Endometrial microvascular endothelial cells (primary cell): ENCODE data around the gene TLN1. TPM values are rescaled to one million over a fixed set of nuclear protein-coding genes. Genes with fewer than 3 reads are reported as not detected.

Experiments
- in situ Hi-C: cut with HindIII; loops from 2 replicates; pipeline ENCODE4 v1.10.0; 2017; ENCODE audit warnings: low sequenced_read_pairs, low pct_unique_long_range_greater_than_20kb; ENCODE audit errors: inconsistent ontology term
- total RNA-seq: library from RNA; depleted of rRNA; stranded (reverse); fragments of >200 nt; gene quantifications from one replicate; pipeline ENCODE4 v1.2.3, GENCODE V29; 2015; ENCODE audit errors: inconsistent ontology term

TLN1 gene
- total RNA-seq, 1 donor from 2014 or later, result 358 TPM

DNA sequence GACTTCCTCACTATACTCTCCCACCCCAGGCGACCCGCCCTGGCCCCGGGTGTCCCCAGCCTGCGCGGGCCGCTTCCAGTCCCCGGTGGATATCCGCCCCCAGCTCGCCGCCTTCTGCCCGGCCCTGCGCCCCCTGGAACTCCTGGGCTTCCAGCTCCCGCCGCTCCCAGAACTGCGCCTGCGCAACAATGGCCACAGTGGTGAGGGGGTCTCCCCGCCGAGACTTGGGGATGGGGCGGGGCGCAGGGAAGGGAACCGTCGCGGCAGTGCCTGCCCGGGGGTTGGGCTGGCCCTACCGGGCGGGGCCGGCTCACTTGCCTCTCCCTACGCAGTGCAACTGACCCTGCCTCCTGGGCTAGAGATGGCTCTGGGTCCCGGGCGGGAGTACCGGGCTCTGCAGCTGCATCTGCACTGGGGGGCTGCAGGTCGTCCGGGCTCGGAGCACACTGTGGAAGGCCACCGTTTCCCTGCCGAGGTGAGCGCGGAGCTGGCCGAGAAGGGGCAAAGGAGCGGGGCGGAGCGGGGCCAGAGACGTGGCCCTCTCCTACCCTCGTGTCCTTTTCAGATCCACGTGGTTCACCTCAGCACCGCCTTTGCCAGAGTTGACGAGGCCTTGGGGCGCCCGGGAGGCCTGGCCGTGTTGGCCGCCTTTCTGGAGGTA is 56.1 kb downstream of the TLN1 start:
- in situ Hi-C loops, result no loop called here

DNA sequence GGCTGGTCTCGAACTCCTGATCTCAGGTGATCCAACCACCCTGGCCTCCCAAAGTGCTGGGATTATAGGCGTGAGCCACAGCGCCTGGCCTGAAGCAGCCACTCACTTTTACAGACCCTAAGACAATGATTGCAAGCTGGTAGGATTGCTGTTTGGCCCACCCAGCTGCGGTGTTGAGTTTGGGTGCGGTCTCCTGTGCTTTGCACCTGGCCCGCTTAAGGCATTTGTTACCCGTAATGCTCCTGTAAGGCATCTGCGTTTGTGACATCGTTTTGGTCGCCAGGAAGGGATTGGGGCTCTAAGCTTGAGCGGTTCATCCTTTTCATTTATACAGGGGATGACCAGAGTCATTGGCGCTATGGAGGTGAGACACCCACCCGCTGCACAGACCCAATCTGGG is 56.8 kb downstream of the TLN1 start:
- in situ Hi-C loops, result no loop called here

DNA sequence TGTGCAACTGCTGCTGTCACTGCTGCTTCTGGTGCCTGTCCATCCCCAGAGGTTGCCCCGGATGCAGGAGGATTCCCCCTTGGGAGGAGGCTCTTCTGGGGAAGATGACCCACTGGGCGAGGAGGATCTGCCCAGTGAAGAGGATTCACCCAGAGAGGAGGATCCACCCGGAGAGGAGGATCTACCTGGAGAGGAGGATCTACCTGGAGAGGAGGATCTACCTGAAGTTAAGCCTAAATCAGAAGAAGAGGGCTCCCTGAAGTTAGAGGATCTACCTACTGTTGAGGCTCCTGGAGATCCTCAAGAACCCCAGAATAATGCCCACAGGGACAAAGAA is 58.0 kb downstream of the TLN1 start:
- in situ Hi-C loops, result no loop called here

DNA sequence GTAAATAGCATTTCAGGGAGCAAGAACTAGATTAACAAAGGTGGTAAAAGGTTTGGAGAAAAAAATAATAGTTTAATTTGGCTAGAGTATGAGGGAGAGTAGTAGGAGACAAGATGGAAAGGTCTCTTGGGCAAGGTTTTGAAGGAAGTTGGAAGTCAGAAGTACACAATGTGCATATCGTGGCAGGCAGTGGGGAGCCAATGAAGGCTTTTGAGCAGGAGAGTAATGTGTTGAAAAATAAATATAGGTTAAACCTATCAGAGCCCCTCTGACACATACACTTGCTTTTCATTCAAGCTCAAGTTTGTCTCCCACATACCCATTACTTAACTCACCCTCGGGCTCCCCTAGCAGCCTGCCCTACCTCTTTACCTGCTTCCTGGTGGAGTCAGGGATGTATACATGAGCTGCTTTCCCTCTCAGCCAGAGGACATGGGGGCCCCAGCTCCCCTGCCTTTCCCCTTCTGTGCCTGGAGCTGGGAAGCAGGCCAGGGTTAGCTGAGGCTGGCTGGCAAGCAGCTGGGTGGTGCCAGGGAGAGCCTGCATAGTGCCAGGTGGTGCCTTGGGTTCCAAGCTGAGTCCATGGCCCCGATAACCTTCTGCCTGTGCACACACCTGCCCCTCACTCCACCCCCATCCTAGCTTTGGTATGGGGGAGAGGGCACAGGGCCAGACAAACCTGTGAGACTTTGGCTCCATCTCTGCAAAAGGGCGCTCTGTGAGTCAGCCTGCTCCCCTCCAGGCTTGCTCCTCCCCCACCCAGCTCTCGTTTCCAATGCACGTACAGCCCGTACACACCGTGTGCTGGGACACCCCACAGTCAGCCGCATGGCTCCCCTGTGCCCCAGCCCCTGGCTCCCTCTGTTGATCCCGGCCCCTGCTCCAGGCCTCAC is 58.6 kb downstream of the TLN1 start, which contains the start of gene CA9:
Gene CA9 (plus strand): TSS at position 797 of the 893 bp plus-strand sequence. CDS start 32 bp downstream, at position 829.
- in situ Hi-C loops, result no loop called here

DNA sequence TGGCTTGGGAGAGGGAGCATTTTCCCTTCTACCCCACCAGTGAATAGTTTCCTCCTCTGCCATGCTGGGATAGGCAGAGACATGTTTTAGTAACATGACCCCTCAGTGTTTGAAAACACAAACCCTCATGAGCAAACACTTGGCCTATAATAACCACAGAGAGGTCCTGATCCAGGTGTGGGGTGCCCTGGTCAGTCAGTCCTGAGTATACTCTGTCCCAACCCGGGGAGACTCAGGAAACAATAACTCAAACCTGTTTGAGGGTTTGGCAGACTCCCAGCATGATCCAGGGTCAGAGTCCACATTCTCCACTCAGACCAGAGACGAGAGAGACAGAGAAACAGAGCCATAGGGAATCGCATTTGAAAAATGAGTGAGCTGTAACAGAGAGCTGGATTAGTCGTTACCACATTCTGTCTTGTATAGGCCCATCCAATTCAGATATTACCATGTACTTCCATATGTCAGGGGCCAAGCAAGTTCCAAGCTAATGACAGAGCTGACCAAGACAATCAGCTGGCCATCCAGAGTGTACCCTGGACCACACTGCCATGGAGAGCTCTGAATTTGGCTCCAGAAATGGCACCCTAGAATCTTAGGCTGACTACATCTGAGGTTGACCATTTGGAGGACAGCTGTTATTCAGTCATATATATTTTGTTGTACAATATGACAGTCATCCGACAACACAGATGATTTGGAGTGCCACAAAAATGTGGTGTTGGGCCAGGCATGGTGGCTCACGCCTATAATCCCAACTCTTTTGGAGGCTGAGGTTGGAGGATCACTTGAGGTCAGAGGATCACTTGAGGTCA is 62.5 kb downstream of the TLN1 start:
- in situ Hi-C loops, result no loop called here

DNA sequence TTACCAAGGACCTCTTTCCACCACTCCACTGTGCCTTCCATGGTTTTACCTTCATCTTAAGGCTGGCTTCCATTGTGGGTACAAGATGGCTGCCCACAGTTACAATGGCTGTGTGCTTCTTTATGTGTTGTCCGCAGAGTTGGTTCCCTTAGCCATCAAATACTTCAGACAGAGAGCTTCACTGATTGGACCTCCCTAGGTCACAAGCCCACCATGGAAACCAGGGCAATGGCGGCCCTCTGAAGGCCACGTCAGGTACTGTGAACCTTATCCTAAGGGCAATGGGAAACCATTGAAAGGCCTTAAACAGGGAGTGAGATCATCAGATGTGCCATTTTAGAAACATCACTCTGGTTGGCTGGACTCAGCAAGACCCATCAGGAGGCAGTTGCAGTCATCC is 64.1 kb downstream of the TLN1 start:
- in situ Hi-C loops, result no loop called here

DNA sequence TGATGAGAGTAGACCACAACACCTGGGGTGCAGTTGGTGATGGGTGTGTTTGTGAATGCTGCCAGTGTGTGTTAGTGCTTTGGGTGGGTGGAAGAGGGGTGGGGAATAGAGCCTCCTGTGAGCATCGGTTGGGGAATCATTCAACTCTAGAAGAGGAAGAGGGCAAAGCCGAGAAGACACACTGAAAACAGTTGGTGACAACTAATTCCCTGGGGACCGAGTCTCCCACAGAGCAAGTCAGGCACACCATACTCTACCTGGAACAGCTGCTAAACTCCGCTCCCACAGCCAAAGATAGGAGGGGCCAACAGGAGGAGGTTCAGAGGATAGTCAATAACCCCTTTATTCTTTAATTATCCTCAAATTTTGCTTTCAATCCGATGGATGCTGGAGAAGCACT is 65.4 kb downstream of the TLN1 start:
- in situ Hi-C loops, result no loop called here

DNA sequence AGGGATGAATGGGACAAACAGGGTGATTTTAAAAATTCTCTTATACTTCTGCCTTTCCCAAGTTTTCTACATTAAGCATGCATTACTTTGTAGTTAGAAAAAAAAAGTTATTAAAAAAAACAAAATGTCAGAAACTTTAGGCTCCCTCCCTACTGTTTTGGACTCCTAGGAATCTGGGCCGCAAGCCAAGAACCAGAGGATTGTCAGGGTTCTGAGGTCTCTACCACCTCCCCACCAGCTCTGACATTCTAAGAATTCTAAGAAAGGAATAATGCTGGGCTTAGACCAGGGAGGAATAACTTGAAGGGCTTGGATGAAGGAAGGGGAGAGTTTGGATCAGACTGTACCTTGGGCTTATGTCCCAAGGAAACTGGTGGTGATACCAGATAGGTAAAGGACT is 66.0 kb downstream of the TLN1 start:
- in situ Hi-C loops, result no loop called here

DNA sequence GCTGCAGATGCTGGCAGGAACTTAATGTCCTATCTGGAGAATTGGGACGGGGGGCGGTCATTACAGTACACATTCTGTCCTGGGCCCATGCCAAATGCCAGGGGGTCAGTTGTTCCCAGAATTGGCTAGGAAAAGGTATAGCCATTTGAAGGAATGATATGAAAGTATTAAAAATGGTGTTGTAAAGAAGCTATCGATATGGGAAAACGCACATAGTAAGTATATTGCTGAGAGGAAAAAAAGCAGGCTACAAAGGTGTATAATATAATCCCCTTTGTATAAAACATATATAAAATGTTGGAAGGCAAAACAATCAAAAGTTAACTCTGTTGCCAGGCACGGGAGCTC is 66.5 kb downstream of the TLN1 start:
- in situ Hi-C loops, result no loop called here

DNA sequence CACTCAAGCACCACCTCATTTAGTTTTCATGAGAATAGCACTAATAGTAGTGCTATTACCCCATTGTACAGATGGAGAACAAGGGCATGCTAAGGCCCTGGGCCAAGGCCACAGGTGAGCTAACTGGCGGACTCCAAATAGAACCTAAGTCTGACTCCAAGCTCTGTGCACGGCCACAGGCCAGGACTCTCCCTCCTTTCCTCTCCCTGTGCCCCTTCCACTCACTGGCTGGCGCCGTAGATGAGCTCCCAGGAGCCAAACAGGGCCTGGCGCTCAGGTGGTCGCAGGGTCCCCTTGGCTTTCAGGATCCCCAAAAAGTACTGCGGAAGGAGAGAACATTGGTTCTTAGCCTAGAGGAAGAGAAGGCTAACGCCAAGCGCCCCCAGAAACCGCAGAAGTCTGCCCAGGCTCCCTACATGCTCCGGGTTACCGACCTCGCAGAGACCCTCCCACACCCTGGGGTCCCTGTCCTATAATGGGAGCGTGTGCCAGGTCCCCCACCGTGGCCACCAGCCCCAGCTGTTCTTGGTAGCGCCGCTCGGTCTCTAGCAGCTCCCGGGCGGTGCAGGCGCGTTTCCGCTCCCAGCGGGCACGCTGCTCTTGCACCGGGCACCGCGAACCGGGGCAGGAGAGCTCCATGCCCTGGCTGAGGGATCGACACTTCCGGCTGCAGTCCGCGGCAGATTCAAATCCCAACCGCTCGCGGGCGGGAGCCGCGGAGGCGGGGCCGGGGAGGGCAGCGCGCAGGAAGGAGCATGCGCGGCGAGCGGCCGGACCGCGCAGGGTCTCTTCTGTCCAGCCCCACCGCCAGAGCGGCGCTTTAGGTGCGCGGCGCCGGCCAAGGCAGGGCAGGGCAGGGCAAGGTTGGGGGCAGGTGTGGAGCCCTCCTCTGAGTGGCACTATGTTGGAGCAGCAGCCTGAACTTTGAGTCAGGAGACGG is 67.2 kb downstream of the TLN1 start, which contains the start of gene ARHGEF39:
Gene ARHGEF39 (minus strand): TSS at position 665 of the 940 bp plus-strand sequence. CDS start 26 bp downstream, at position 639.
- in situ Hi-C loops, result no loop called here

DNA sequence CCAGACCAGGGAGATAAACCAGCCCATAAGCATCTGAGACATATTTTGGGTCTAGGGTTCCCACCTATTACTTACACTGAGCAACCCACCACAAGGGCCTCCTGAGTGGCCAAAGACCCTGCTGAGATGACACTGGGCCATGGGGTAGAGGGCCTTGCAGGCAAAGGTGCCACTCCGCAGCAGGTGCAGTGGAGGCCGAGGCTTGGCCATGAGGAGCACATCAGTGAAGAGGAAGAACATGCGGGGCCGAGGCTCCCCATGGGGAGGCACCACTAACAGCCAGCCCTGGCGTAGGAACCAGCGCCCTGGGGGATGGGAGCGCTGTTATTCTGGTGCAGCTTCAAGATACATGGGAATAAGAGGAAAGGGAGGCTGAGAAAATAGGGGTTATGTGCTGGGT is 69.6 kb downstream of the TLN1 start:
- in situ Hi-C loops, result no loop called here

DNA sequence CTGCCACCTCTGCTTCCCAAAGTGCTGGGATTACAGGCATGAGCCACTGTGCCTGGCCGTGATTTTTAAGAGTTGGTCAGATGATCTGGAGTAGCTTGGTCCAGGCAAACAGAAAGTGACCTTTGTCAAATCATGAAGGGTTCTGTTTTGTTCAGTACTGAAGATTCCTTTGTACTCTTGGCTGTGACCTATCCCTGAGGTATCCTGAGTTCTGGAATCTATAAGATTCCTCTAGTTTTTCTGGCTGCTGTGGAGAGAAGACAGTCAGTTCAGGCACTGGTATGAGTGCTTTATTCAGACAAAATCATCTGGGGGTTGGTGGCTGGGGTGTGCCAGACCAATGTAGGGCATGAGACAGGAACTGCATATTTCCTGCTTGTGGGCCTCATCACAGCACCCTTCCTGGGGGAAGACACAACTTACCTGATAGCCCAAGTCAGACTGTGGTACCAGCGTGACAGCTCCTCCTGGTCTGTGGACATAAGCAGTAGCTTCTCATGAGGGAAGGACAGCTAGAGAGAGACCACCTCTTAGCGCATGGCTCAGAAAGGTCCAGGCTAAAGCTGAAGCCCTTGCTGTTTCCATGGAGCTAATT is 70.1 kb downstream of the TLN1 start:
- in situ Hi-C loops, result no loop called here

DNA sequence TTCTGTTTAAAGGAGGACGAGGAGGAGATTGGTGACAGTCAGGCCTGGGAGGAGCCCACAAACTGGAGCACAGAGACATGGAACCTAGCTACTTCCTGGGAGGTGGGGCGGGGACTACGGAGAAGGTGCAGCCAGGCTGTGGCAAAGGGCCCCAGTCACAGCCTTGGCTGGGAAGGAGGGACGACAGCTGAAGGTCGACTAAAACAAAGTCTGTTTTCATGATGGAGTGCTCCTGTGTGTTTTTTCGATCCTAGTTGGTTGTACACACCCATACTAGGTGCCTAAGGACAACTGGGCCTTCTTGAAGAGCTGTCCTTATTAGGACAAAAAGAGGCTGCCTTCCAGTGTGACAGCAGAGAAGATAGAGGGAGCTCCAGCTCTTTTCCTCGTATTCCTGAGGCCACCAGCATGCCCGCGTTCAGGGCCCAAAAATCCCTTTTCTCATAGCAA is 71.0 kb downstream of the TLN1 start:
- in situ Hi-C loops, result no loop called here

DNA sequence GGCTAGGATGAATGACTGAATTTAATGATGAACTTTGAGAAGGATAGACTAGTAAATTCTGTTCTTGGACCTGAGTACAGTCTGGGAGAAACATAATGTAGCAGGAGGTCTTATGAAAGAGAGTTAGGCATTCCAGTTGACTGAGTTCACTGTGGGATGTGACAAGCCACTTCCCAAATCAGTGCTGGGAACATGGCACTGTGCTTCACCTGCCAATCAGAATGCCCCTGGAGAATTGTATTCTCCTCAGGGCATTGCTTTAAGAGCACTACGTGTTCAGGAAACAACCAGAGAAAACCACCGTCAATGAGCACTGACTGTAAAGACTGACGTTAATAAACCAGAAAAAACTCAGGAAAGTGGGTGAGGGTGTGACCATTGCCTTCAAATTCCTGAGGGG is 72.7 kb downstream of the TLN1 start:
- in situ Hi-C loops, result no loop called here

DNA sequence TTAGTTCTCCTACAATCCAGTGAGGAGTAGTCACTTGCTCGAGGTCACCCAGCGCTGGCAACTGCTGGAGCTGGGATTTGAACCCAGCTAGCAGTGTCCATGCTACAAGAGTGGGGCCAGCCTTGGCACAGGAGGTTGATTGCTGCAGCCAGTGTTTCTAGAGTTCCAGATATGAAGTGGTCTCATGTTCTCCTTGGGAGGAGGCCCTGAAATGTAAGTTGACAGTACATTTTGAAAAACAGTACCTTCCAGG is 73.1 kb downstream of the TLN1 start:
- in situ Hi-C loops, result no loop called here

DNA sequence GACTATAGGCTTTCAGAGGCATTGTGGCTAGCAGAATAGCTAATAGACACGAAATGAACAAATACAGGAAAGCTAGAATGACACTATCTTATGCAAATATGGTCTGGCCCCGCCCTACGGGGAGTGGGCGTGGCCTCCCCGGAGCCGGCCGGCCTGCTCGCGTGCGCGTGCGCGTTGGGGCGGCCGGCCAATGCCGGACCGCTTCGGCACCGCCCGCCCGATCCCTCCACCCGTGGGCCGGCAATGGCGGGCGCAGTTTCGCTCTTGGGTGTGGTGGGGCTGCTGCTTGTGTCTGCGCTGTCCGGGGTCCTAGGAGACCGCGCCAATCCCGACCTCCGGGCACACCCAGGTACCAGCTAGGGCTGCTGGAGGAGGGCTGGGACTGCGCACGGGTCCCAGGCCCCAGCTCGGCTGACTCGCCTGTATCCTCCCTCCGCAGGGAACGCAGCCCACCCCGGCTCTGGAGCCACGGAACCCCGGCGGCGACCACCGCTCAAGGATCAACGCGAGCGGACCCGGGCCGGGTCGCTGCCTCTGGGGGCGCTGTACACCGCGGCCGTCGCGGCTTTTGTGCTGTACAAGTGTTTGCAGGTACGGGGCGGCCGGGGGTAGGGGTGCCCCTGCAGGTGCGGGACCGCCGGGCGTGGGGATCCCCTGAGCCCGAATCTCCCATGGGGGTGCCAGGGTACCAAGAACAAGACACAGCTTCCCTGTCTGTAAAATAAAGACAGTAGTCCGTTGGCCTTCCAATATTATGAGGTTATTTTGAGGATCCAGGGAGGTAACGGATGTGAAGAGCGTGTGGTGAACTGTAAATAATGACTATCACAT is 73.6 kb downstream of the TLN1 start, which contains the start of gene CCDC107:
Gene CCDC107 (plus strand): TSS at position 156 of the 831 bp plus-strand sequence. CDS start 88 bp downstream, at position 244.
- in situ Hi-C loops, result no loop called here

DNA sequence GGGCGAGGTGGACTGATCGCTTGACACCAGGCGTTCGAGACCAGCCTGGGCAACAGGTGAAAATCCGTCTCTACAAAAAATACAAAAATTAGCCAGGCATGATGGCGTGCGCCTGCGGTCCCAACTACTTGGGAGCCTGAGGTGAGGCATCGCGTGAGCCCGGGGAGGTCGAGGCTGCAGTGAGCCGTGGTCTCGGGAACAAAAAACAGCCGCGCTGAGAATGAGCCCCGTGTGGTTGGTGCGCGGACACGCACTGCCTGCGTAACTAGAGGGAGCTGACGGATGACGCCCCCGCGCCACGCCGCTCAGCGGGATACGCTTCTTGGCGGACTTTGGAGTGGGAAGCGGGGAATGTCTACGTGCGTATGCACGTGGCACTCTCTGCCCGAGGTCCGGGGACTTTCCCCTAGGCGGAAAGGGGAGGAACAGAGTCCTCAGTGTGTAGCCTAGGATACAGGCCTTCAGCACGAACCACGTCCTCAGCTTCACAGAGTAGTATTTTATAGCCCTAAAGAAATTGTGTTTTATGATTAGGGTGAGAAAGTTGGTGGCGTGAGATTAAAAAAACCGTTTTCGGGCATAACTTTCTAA is 74.4 kb downstream of the TLN1 start, which contains the start of gene RMRP:
Gene RMRP (minus strand): TSS at position 474 of the 591 bp plus-strand sequence.
- in situ Hi-C loops, result no loop called here
